Thyroid gland (tissue), 4 donors: ENCODE measurements around the gene RAB43.

Experiments used
- CTCF ChIP-seq, 6 experiments: fragments of 200-600 bp in 3 of 6; fragments of 450-650 bp in 3 of 6; sonication (generic) in 3 of 6; IDR thresholded peaks; one replicate each; pipeline ENCODE4 v1.5.1; 2016 to 2019; ENCODE audit warnings: antibody characterized with exemption in 6 of 6, mild to moderate bottlenecking in 2 of 6, inconsistent platforms in 1 of 6, moderate library complexity in 1 of 6
- POLR2A ChIP-seq, 2 donors: fragments of 450-650 bp; IDR thresholded peaks; one replicate each; pipeline ENCODE4 v1.6.1; 2017; ENCODE audit warnings: antibody characterized with exemption in 2 of 2, mild to moderate bottlenecking in 2 of 2, moderate library complexity in 1 of 2

- TF ChIP-seq CTCF (IDR thresholded peaks at IDR 0.05) (no peak), POLR2A (IDR thresholded peaks at IDR 0.05) (no peak)
Observed at GRCh38 chr3:129082026-129082425, 39.6 kb downstream of the RAB43 start.
